ENCODE measurements around the gene MYO1B.

MYO1B gene

DNA sequence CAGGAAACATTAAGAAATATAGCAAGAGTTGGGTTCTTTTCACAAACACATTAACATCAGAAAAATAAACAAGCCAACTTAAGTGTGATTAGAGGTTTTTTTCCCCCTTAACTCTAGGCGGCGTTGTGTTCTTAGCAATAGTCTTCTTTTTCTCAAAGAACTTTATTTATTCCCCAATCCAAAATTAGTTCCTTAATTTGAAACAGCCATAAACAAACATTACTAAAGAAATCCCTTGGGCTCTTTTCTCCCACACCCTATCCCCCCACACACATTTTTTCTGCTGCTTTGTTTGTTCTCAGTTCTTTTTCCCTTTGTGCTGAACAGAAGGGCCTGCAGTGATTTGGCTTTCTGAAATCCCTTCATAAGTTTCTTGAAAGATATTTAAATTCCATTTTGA lies 13.2 kb upstream of the MYO1B start:
- Mint-ChIP-seq H3K27ac (ENCODE audit: low read depth) (no peak overlapping the region), H3K4me1 (no peaks in the 10 kb centered on the region), H3K4me3 (no peak overlapping the region), H3K9me3 (no peaks in the 10 kb centered on the region), H3K36me3 (ENCODE audit: insufficient read depth) (no peaks in the 10 kb centered on the region), H3K27me3 (no peaks in the 10 kb centered on the region)
- DNase-seq (ENCODE audit: low spot score in 2 of 2) (no peak), ATAC-seq (replicated peaks; ENCODE audit: extremely low read depth, poor library complexity, severe bottlenecking) (no peak)

DNA sequence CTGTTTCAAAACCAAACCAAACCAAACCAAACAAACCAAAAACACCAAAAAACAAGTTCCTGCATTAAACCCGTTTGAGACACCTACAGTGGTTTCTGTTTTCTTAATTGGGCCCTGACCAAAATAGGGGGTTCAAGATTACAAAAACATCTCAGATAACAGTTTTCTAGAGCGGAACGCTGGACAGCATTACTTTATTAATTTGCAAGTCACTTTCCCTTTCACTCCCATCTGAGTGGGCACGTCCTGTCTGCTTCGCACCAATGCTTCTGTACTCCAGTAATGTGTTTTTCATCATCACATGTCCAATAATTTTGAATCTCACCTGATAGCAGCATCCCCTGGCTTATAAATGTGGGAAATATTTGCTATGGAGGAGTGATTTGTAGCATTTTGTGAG lies 11.7 kb upstream of the MYO1B start:
- ATAC-seq (replicated peaks; ENCODE audit: extremely low read depth, poor library complexity, severe bottlenecking) (no peak), DNase-seq (ENCODE audit: low spot score in 2 of 2) (no peak)
- Mint-ChIP-seq H3K36me3 (ENCODE audit: insufficient read depth) (no peaks in the 10 kb centered on the region), H3K27me3 (no peaks in the 10 kb centered on the region), H3K27ac (ENCODE audit: low read depth) (no peak overlapping the region), H3K4me1 (no peaks in the 10 kb centered on the region), H3K9me3 (no peaks in the 10 kb centered on the region), H3K4me3 (no peak overlapping the region)

DNA sequence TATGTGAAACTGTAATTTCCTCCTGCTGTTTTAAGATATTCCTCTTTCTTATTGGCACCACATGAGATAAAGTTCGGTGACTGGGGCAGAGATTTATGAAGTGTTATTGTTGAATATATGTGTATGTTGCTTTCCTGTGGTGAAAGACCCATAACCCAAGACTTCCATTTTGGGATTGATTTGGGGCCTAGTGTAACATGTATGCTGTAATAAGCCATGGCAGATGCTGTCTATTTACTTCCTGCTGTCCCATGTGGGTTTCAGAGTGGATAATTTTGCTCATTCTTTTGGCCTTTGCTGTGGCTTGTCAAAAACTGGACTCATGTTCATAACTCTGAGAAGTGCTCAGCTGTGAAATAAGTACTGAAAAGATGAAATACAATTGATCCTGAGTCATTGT lies 10.8 kb upstream of the MYO1B start:
- no peak overlapping the region for H3K27ac Mint-ChIP-seq (ENCODE audit: low read depth)
- H3K27me3 Mint-ChIP-seq, result no peaks in the 10 kb centered on the region
- ATAC-seq (replicated peaks; ENCODE audit: extremely low read depth, poor library complexity, severe bottlenecking) (no peak), DNase-seq (ENCODE audit: low spot score in 2 of 2) (no peak)
- H3K9me3 Mint-ChIP-seq, result no peaks in the 10 kb centered on the region
- H3K4me1 Mint-ChIP-seq, result no peaks in the 10 kb centered on the region
- H3K36me3 Mint-ChIP-seq (ENCODE audit: insufficient read depth), result no peaks in the 10 kb centered on the region
- no peak overlapping the region for H3K4me3 Mint-ChIP-seq

DNA sequence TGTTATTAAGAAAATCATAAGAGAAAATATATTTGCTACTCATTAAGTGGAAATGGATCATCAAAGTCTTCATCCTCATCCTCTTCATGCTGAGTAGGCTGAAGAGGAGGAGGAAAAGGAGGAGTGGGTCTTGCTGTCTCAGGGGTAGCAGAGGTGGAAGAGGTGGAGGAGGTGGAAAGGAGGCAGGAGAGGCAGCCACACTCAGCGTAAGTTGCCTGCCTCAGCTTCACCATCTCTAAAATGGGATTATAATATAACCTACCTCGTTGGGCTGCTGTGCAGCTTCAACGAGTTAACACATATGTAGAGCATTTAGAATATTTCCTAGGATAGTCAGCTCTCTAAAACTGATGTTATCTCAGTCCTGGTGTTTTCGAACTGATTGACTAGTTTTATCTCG lies 4.3 kb upstream of the MYO1B start:
- Mint-ChIP-seq H3K4me1 (no peaks in the 10 kb centered on the region), H3K27me3 (peaks cover 1% of the 10 kb centered on the region), H3K9me3 (no peaks in the 10 kb centered on the region), H3K27ac (ENCODE audit: low read depth) (no peak overlapping the region), H3K36me3 (ENCODE audit: insufficient read depth) (no peaks in the 10 kb centered on the region), H3K4me3 (no peak overlapping the region)
- DNase-seq (ENCODE audit: low spot score in 2 of 2) (no peak), ATAC-seq (replicated peaks; ENCODE audit: extremely low read depth, poor library complexity, severe bottlenecking) (no peak)

DNA sequence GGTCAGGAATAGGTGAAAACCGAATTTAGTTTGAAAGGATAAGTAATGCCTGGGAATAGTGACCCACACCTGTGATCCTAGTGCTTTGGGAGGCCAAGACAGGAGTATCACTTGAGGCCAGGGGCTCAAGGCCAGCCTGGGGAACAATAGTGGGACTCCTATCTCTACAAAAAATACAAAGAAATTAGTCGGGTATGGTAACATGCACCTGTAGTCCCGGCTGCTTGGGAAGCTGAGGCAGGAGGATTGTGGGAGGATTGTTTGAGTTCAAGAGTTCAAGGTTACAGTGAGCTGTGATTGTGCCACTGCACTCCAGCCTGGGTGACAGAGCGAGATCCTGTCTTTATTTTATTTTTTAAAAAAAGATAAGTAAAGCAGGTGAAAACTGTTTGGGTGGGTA lies 3.8 kb upstream of the MYO1B start:
- DNase-seq (ENCODE audit: low spot score in 2 of 2) (no peak), ATAC-seq (replicated peaks; ENCODE audit: extremely low read depth, poor library complexity, severe bottlenecking) (no peak)
- peaks cover 4% of the 10 kb centered on the region for H3K4me1 Mint-ChIP-seq
- H3K36me3 Mint-ChIP-seq (ENCODE audit: insufficient read depth), result no peaks in the 10 kb centered on the region
- no peak overlapping the region for H3K27ac Mint-ChIP-seq (ENCODE audit: low read depth)
- H3K4me3 Mint-ChIP-seq, result no peak overlapping the region
- H3K27me3 Mint-ChIP-seq, result peaks cover 7% of the 10 kb centered on the region
- H3K9me3 Mint-ChIP-seq, result no peaks in the 10 kb centered on the region

DNA sequence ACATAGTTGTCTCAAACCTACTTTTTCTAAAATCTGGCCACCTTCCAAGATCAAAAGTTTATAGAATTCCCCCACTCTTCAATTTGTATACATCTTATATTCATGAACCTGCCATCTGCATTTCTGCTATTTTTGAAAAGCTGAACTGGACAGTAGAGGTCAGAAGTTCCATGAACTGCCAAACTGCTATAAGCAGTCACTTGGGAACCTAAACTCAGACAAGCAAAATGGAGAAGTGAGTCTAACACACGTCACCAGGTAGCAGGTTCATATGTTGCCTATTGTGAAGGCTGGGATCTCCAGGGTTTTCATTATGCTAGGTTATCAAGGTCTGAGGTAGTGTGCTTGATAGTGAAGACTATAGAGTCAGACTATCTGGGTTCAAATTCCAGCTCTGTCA lies 2.0 kb upstream of the MYO1B start:
- peaks cover 24% of the 10 kb centered on the region for H3K27me3 Mint-ChIP-seq
- H3K36me3 Mint-ChIP-seq (ENCODE audit: insufficient read depth), result no peaks in the 10 kb centered on the region
- ATAC-seq (replicated peaks; ENCODE audit: extremely low read depth, poor library complexity, severe bottlenecking) (no peak), DNase-seq (ENCODE audit: low spot score in 2 of 2) (no peak)
- H3K4me3 Mint-ChIP-seq, result no peak overlapping the region
- peaks cover 9% of the 10 kb centered on the region for H3K4me1 Mint-ChIP-seq
- H3K27ac Mint-ChIP-seq (ENCODE audit: low read depth), result no peak overlapping the region
- H3K9me3 Mint-ChIP-seq, result no peaks in the 10 kb centered on the region

DNA sequence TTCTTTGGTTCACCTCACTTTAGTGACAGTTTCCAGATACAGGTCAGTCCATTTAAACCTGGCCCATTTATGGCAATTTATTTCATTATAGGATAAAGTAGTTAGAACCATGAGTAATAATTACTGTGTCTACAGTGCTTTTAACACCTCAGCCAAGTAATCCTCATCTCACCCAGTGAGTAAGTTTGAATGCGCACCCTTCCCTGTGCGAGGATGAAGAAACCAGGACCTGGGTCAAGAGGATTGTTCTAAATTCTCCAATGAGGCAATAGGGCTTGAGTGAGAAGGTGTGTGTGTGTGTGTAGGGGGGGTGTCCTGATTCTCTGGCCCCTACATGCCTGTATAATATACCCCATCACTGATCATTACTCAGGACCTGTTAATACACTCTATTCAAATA lies 854 bp upstream of the MYO1B start:
- no peaks in the 10 kb centered on the region for H3K36me3 Mint-ChIP-seq (ENCODE audit: insufficient read depth)

DNA sequence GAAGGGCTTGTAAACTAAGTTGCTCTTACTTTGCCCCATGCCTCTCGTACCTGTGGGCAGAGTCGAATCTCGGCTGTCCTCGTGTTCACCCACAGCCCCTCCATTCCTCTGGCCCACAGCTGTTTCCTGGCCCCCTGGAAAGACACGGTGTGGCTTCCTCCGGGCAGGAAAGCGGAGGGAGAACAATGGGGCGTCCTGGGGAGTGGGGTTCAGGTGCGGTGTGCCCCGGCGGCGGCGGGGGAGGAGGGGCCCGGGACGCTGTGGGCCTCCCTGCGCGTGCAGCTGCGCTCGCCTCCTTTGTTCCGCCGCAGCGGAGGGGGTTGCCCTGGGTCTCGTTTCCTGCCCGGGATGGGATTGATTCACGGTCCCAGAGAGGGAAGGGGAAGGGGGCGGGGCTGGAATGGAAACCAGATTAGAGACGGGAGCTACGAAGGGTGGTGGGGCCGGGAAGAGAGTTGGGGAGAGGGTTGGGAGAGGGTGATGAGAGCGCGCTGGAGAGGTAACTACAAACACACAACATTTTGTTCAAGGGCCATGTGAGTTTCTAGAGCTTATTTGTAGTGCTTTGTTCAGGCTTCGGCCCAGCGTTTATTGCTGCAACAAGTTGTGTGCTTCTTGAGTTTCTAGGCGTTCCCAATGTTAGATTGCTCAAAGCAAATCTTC lies 796 bp downstream of the MYO1B start:
- Mint-ChIP-seq H3K4me1 (peaks cover 9% of the 10 kb centered on the region), H3K9me3 (no peaks in the 10 kb centered on the region), H3K36me3 (ENCODE audit: insufficient read depth) (no peaks in the 10 kb centered on the region), H3K27me3 (peaks cover 24% of the 10 kb centered on the region), H3K4me3 (peak overlapping the region; percentile 61), H3K27ac (ENCODE audit: low read depth) (no peak overlapping the region)
- ATAC-seq (replicated peaks; ENCODE audit: extremely low read depth, poor library complexity, severe bottlenecking), result no peak
- no peak for DNase-seq (ENCODE audit: low spot score in 2 of 2)

More for the DNA sequence above, 854 bp upstream of the MYO1B start:
- no peak overlapping the region for H3K27ac Mint-ChIP-seq (ENCODE audit: low read depth)
- peaks cover 9% of the 10 kb centered on the region for H3K4me1 Mint-ChIP-seq
- H3K27me3 Mint-ChIP-seq, result peaks cover 24% of the 10 kb centered on the region
- H3K4me3 Mint-ChIP-seq, result peak overlapping the region; percentile 58
- DNase-seq (ENCODE audit: low spot score in 2 of 2) (no peak), ATAC-seq (replicated peaks; ENCODE audit: extremely low read depth, poor library complexity, severe bottlenecking) (no peak)
- H3K9me3 Mint-ChIP-seq, result no peaks in the 10 kb centered on the region

DNA sequence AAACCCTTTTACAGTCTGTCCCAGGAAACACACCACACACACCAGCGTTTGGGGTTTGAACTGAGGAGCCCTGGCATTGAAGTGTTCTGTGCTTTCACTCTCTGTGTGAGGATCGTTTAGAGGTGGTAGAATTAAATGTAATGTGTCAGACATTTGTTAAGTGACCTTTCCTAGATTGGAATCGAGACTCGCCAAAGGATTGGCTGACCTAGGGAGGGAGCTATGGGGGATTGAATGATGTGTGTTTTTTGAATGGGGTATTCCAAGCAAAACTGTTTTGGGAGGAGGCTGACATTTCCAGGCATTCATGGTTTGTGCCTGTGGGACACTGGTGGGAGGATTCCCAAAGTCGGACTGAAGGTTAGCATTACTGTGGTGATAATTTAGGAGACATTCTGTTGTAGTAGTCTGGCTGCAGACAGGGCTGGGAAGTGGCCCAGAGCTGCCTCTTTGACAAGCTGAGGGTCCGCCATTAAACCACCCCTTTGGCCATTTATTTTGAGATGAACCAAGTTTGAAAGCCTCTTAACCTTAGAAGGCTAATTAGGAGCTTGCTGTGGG lies 1.7 kb downstream of the MYO1B start:
- H3K27me3 Mint-ChIP-seq, result peaks cover 24% of the 10 kb centered on the region
- H3K27ac Mint-ChIP-seq (ENCODE audit: low read depth), result no peak overlapping the region
- H3K36me3 Mint-ChIP-seq (ENCODE audit: insufficient read depth), result no peaks in the 10 kb centered on the region
- no peaks in the 10 kb centered on the region for H3K9me3 Mint-ChIP-seq
- no peak for ATAC-seq (replicated peaks; ENCODE audit: extremely low read depth, poor library complexity, severe bottlenecking)
- H3K4me3 Mint-ChIP-seq, result peak overlapping the region; percentile 61
- no peak for DNase-seq (ENCODE audit: low spot score in 2 of 2)
- peaks cover 9% of the 10 kb centered on the region for H3K4me1 Mint-ChIP-seq

DNA sequence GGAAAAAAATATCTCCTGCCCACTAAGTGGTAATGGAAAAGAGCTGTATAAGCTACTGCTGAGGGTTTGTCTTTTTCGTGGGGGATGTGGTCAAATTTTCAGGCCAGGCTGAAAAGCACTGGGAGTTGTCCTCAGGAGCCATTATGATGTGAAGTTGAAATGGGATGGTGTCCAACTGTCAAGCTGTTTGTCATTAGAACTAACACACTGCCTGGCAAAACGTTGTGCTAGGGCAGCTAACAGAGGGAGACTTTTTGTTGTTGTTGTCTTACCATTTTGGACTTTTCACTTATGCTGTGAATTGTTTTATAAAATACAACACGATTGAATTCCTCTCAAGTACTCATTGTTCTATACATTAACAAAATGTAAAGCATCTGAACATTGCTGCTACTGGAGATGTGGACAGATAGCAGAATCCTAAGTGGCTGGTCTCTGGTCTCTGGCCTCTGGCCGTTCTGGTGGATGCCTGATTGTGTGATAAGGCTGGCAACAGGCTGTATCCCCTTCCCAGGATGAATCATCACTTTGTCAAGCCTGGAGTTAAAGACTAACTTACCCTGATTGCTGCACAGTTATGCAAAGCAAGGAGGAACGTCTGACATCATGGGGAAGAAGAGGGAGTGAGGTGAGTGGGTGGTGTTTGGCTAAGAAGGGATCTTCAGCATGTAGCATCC lies 2.3 kb downstream of the MYO1B start:
- no peaks in the 10 kb centered on the region for H3K36me3 Mint-ChIP-seq (ENCODE audit: insufficient read depth)
- H3K27ac Mint-ChIP-seq (ENCODE audit: low read depth), result no peak overlapping the region
- H3K4me1 Mint-ChIP-seq, result peaks cover 9% of the 10 kb centered on the region
- ATAC-seq (replicated peaks; ENCODE audit: extremely low read depth, poor library complexity, severe bottlenecking), result no peak
- no peaks in the 10 kb centered on the region for H3K9me3 Mint-ChIP-seq
- peaks cover 24% of the 10 kb centered on the region for H3K27me3 Mint-ChIP-seq
- no peak overlapping the region for H3K4me3 Mint-ChIP-seq
- DNase-seq (ENCODE audit: low spot score in 2 of 2), result no peak

DNA sequence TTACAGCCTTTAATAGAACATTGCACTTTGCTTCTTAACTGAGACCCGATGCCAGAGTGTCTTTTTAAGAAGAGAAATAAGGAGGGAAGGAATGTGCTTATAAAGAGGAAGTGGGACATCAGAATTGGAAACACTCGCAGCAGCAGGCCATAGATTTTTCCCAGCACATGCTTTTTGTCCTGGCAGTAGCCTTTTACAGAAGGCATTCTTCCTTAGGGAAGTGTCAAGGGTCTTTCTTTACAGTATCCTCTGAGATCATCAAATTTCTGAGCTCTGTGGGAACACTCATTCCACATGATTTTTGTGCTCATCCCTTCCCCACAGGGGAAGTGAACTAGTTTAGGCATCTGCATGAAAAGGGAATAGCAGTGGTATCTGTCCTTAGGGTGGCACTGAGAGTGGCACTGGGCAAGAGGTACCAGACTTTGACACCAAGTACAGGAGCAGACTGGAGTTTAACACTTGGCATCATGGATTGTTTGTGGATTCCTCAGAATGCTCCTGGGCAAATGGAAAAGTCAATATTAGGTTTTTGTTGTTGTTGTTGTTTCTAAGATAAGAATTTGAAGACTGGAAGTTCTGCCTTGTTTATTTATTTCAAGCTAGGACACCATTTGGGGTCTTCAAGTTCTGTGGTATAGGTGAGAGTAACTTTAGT lies 4.1 kb downstream of the MYO1B start:
- DNase-seq (ENCODE audit: low spot score in 2 of 2), result no peak
- no peak for ATAC-seq (replicated peaks; ENCODE audit: extremely low read depth, poor library complexity, severe bottlenecking)
- Mint-ChIP-seq H3K27ac (ENCODE audit: low read depth) (no peak overlapping the region), H3K27me3 (peaks cover 24% of the 10 kb centered on the region), H3K4me3 (no peak overlapping the region), H3K36me3 (ENCODE audit: insufficient read depth) (no peaks in the 10 kb centered on the region), H3K9me3 (no peaks in the 10 kb centered on the region), H3K4me1 (peaks cover 9% of the 10 kb centered on the region)

DNA sequence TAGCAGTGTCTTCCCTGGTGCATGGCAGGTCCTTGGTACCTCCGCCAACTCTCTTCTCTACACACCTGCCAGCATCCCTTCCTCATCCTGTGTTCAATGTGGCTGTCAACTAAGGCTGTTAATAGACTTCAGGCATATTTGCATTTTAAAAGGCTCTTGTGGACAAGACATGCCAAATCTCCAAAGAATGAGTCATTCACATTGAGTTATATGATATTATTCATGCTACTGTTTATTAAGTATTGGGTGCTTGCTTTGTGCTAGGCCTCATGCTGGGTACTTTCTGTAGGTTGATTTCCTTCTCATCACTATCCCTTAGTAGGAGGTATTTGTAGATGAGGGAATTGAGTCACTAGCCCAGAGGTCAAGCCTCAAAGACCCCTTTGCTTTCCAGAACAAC lies 5.2 kb downstream of the MYO1B start:
- H3K4me1 Mint-ChIP-seq, result peaks cover 9% of the 10 kb centered on the region
- ATAC-seq (replicated peaks; ENCODE audit: extremely low read depth, poor library complexity, severe bottlenecking) (no peak), DNase-seq (ENCODE audit: low spot score in 2 of 2) (no peak)
- H3K27ac Mint-ChIP-seq (ENCODE audit: low read depth), result no peak overlapping the region
- no peak overlapping the region for H3K4me3 Mint-ChIP-seq
- H3K36me3 Mint-ChIP-seq (ENCODE audit: insufficient read depth), result no peaks in the 10 kb centered on the region
- H3K9me3 Mint-ChIP-seq, result no peaks in the 10 kb centered on the region
- peaks cover 24% of the 10 kb centered on the region for H3K27me3 Mint-ChIP-seq

DNA sequence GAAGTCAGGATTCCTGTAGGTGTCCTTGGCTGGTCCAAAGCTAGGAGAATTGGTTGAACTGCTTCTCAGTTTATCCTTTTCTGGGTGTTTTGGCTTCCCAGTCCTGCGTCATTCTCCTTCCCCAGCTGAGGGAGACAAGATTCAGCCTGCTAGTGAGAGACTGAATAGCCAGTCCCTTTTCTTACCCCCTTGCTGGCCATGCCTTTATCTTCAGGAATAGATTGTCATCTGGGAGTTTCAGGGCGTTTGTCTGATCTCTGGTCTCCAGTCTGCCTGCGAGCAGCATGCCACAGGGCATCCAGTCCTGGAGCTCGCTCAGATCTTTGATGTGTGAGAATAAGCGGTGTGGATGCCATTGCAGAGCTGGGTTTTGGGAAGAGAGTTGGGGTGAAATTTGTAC lies 5.8 kb downstream of the MYO1B start:
- DNase-seq (ENCODE audit: low spot score in 2 of 2) (no peak), ATAC-seq (replicated peaks; ENCODE audit: extremely low read depth, poor library complexity, severe bottlenecking) (no peak)
- Mint-ChIP-seq H3K4me3 (no peak overlapping the region), H3K36me3 (ENCODE audit: insufficient read depth) (no peaks in the 10 kb centered on the region), H3K27ac (ENCODE audit: low read depth) (no peak overlapping the region), H3K4me1 (peaks cover 9% of the 10 kb centered on the region), H3K27me3 (peaks cover 22% of the 10 kb centered on the region), H3K9me3 (no peaks in the 10 kb centered on the region)

Data from central memory CD8-positive, alpha-beta T cell (primary cell).